ENCODE results near the gene MCF2L.

The MCF2L gene

DNA sequence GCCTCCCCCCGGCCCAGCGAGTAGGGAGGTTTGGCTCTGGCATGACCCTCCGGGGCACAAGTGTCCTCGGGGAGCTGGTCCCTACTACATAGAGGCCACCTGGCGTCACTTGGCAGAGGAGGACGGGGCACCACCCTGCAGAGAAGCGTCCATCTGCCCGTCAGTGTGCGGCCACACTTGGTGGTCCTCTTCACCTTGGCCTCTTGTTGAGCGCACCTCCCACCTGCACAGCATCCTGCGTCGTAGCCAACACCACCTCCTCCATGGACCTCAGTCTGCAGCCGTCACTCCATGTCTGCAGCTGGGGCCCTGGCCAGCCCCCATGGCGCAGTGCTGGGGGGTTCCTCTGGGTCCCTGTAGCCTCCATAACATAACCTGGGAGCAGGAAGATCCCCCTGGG, 35.1 kb downstream of the MCF2L start:
- Histone ChIP-seq H3K9ac (ENCODE audit: low read length) (no peak overlapping the region), H3K4me3 (ENCODE audit: low read length) (no peak overlapping the region), H3K36me3 (ENCODE audit: control insufficient read depth, insufficient read depth, low read length, severe bottlenecking) (no peaks in the 10 kb centered on the region), H3K9me3 (ENCODE audit: control insufficient read depth, low read length) (no peaks in the 10 kb centered on the region), H3K4me1 (ENCODE audit: control insufficient read depth, insufficient read depth, low read length) (no peaks in the 10 kb centered on the region), H3K27me3 (replicated peaks; ENCODE audit: control insufficient read depth, insufficient read depth, low read length) (peaks cover 76% of the 10 kb centered on the region)
- DNase-seq (ENCODE audit: low read depth): no peak

DNA sequence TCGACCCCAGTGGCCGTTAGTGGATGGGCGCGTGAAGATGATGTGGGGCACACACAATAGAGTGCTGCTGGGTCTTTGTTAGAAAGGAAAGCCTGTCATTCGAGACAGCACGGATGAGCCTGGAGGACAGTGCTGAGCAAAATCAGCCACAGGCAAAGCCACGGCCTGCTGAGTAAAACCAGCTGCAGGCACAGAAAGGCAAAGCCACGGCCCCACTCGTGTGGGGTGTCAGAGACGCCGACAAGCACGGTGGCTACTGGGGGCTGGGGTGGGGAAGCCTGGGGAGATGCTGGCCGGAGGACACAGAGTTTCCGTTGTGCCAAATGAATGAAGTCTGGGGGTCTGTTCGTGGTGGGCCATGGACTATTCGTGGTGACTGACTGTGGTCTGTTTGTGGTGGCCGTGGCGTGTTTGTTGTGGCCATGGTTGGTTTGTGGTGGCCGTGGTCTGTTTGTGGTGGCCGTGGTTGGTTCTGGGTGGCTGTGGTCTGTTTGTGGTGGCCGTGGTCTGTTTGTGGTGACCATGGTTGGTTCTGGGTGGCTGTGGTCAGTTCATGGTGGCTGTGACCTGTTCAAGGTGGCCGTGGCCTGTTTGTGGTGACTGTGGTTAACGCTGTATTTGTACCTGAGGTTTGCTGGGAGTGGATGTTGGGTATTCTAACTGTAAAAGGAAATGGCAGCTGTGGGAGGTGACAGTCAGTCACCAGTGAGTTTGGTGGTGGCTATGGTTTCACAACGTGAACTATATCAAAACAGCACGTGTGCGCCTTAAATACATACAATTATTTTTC, 36.3 kb downstream of the MCF2L start:
- no peak overlapping the region for H3K4me3 ChIP-seq (ENCODE audit: low read length)
- no peaks in the 10 kb centered on the region for H3K9me3 ChIP-seq (ENCODE audit: control insufficient read depth, low read length)
- no peaks in the 10 kb centered on the region for H3K36me3 ChIP-seq (ENCODE audit: control insufficient read depth, insufficient read depth, low read length, severe bottlenecking)
- peaks cover 71% of the 10 kb centered on the region for H3K27me3 ChIP-seq (replicated peaks; ENCODE audit: control insufficient read depth, insufficient read depth, low read length)
- no peak for DNase-seq (ENCODE audit: low read depth)
- H3K9ac ChIP-seq (ENCODE audit: low read length): no peak overlapping the region
- no peaks in the 10 kb centered on the region for H3K4me1 ChIP-seq (ENCODE audit: control insufficient read depth, insufficient read depth, low read length)

DNA sequence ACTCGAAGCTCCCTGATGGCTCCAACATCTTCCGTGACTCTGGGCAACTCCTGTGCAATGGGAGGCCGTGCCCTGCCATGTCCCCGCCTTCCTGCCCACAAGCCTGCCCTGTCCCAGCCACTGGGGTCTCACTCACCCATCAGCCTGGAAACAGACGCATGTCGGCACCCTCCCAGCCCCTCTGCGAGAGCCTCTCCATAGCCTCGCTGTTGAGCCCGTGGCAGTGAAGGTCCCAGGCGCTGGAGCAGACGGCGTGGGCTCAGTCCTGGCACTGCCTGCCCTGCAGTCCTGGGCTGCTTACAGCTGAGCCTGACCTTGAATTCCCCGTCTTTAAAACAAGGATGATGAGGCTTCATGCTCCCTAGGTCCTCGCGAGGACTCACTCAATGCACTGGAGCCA, 37.0 kb downstream of the MCF2L start:
- Histone ChIP-seq H3K27me3 (replicated peaks; ENCODE audit: control insufficient read depth, insufficient read depth, low read length) (peaks cover 64% of the 10 kb centered on the region), H3K9ac (ENCODE audit: low read length) (no peak overlapping the region), H3K4me1 (ENCODE audit: control insufficient read depth, insufficient read depth, low read length) (no peaks in the 10 kb centered on the region), H3K4me3 (ENCODE audit: low read length) (no peak overlapping the region), H3K36me3 (ENCODE audit: control insufficient read depth, insufficient read depth, low read length, severe bottlenecking) (no peaks in the 10 kb centered on the region), H3K9me3 (ENCODE audit: control insufficient read depth, low read length) (no peaks in the 10 kb centered on the region)
- no peak for DNase-seq (ENCODE audit: low read depth)

DNA sequence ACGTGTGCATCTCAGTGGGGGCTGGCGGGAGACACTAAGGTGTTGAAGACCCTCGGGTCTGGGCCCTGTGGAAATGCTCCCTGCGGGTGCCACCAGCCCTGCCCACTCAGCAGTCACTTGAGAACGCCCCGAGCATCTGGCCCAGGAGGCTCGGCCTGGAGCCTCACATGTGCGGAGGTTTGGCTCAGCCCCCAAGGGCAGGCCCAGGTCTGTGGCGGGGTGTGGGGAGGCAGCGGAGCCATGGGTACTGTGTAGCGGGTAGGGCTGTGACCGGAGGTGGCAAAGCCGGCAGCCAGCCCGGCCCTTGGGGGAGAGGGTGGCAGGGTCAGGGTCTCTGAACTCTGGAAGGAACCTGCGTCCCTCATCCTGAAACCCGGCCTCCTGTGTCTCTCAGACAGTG, 37.6 kb downstream of the MCF2L start:
- Histone ChIP-seq H3K27me3 (replicated peaks; ENCODE audit: control insufficient read depth, insufficient read depth, low read length) (peaks cover 57% of the 10 kb centered on the region), H3K4me1 (ENCODE audit: control insufficient read depth, insufficient read depth, low read length) (no peaks in the 10 kb centered on the region), H3K4me3 (ENCODE audit: low read length) (no peak overlapping the region), H3K36me3 (ENCODE audit: control insufficient read depth, insufficient read depth, low read length, severe bottlenecking) (no peaks in the 10 kb centered on the region), H3K9ac (ENCODE audit: low read length) (no peak overlapping the region), H3K9me3 (ENCODE audit: control insufficient read depth, low read length) (no peaks in the 10 kb centered on the region)
- no peak for DNase-seq (ENCODE audit: low read depth)

DNA sequence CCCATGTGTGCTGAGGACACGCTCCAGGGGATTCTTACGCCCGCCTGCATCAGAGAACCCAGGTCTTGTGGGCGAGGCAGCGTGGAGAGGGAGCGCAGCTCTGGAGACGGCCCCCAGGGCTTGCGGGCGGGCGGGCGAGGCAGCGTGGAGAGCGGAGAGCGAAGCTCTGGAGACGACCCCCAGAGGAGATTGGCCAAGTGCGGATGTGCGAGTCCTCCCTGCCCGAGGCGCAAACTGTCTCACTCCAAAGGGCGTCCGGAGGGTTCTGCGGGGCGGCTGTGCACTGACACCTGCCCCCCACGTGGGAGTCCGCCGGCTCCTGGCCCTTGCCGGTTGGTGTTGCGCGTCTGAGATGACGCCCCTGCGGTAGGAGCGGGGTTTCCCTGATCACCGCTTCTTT, 39.8 kb downstream of the MCF2L start:
- H3K36me3 ChIP-seq (ENCODE audit: control insufficient read depth, insufficient read depth, low read length, severe bottlenecking): no peaks in the 10 kb centered on the region
- no peak overlapping the region for H3K9ac ChIP-seq (ENCODE audit: low read length)
- no peaks in the 10 kb centered on the region for H3K9me3 ChIP-seq (ENCODE audit: control insufficient read depth, low read length)
- no peak for DNase-seq (ENCODE audit: low read depth)
- H3K4me3 ChIP-seq (ENCODE audit: low read length): no peak overlapping the region
- peaks cover 39% of the 10 kb centered on the region for H3K27me3 ChIP-seq (replicated peaks; ENCODE audit: control insufficient read depth, insufficient read depth, low read length)
- H3K4me1 ChIP-seq (ENCODE audit: control insufficient read depth, insufficient read depth, low read length): no peaks in the 10 kb centered on the region

DNA sequence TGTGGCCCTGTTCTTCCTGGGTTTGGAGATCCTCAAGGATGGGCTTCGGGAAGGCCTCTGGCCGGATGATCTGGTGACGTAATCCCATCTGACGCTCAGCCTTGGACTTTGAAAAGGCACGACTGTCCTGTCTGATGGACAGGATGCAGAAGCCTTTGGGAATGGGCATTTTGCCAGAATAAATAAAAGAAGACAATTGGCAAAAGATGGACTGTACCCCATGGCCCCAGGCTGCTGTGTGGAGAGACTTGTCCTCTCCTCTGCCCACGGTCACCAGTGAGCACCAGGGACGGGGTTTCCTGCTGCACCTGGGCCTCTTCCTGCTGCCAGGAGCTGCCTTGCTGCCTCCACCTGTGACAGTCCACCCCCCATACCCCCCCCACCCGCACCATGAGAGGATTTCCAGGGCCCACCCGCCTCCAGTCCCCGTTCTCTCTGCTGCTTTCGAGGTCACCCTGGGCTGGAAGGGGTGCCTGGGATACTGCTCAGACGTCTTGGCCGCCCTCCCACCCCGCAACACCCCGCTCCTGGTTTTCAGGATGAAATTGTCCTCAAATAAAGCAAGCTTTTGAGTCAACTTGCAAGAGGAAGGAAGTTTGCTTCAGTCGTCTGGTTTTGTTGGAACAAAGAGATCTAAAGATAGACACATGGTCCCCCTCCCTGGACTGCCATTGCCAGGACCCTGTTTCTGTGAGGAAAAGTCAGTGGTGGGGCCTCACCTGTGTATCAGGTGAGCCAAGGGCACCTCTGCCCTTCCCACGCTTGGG, 40.9 kb downstream of the MCF2L start:
- no peaks in the 10 kb centered on the region for H3K36me3 ChIP-seq (ENCODE audit: control insufficient read depth, insufficient read depth, low read length, severe bottlenecking)
- no peak overlapping the region for H3K4me3 ChIP-seq (ENCODE audit: low read length)
- no peak overlapping the region for H3K9ac ChIP-seq (ENCODE audit: low read length)
- H3K4me1 ChIP-seq (ENCODE audit: control insufficient read depth, insufficient read depth, low read length): no peaks in the 10 kb centered on the region
- no peaks in the 10 kb centered on the region for H3K9me3 ChIP-seq (ENCODE audit: control insufficient read depth, low read length)
- H3K27me3 ChIP-seq (replicated peaks; ENCODE audit: control insufficient read depth, insufficient read depth, low read length): peaks cover 39% of the 10 kb centered on the region
- no peak for DNase-seq (ENCODE audit: low read depth)

DNA sequence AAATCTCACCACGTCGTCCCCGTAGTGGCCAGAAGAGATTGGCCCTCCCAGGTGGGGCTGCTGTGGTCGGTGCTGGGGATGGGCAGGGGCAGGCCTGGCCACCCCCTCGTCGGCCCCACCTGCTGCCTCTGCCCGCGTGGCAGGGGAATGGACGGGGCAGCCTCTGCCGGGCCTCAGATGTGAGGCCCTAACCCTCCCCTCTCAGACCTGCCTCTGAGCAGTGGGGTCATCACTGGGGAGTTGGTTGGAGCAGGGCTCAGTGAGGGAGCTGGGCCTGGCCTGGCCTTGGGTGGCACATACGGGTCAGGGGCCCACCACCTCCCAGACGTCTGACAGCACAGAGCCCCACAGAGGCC, 41.5 kb downstream of the MCF2L start:
- Histone ChIP-seq H3K9ac (ENCODE audit: low read length) (no peak overlapping the region), H3K9me3 (ENCODE audit: control insufficient read depth, low read length) (no peaks in the 10 kb centered on the region), H3K36me3 (ENCODE audit: control insufficient read depth, insufficient read depth, low read length, severe bottlenecking) (no peaks in the 10 kb centered on the region), H3K4me1 (ENCODE audit: control insufficient read depth, insufficient read depth, low read length) (no peaks in the 10 kb centered on the region), H3K4me3 (ENCODE audit: low read length) (no peak overlapping the region), H3K27me3 (replicated peaks; ENCODE audit: control insufficient read depth, insufficient read depth, low read length) (peaks cover 41% of the 10 kb centered on the region)
- DNase-seq (ENCODE audit: low read depth): no peak

DNA sequence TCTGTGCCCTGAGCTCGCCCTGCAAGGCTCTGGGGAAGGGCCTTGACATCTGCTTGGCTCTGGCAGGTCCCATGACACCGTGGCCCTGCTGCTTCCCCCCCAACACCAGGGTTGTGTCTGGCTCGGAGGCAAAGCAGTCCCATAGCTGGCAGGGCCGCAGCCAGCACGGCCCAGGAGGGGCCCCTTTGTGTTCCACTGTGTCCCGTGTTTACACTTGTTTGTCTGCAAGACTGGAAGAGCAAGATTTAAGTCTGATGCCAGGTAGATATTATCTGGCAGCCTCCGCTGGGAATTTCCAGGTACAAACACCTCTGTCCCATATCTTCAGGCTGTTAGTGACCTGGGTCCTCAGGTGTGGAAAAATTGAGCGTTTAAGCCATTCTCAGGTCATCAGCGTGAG, 44.3 kb downstream of the MCF2L start:
- peaks cover 27% of the 10 kb centered on the region for H3K27me3 ChIP-seq (replicated peaks; ENCODE audit: control insufficient read depth, insufficient read depth, low read length)
- DNase-seq (ENCODE audit: low read depth): no peak
- no peaks in the 10 kb centered on the region for H3K9me3 ChIP-seq (ENCODE audit: control insufficient read depth, low read length)
- no peaks in the 10 kb centered on the region for H3K4me1 ChIP-seq (ENCODE audit: control insufficient read depth, insufficient read depth, low read length)
- H3K4me3 ChIP-seq (ENCODE audit: low read length): no peak overlapping the region
- H3K36me3 ChIP-seq (ENCODE audit: control insufficient read depth, insufficient read depth, low read length, severe bottlenecking): no peaks in the 10 kb centered on the region
- no peak overlapping the region for H3K9ac ChIP-seq (ENCODE audit: low read length)

DNA sequence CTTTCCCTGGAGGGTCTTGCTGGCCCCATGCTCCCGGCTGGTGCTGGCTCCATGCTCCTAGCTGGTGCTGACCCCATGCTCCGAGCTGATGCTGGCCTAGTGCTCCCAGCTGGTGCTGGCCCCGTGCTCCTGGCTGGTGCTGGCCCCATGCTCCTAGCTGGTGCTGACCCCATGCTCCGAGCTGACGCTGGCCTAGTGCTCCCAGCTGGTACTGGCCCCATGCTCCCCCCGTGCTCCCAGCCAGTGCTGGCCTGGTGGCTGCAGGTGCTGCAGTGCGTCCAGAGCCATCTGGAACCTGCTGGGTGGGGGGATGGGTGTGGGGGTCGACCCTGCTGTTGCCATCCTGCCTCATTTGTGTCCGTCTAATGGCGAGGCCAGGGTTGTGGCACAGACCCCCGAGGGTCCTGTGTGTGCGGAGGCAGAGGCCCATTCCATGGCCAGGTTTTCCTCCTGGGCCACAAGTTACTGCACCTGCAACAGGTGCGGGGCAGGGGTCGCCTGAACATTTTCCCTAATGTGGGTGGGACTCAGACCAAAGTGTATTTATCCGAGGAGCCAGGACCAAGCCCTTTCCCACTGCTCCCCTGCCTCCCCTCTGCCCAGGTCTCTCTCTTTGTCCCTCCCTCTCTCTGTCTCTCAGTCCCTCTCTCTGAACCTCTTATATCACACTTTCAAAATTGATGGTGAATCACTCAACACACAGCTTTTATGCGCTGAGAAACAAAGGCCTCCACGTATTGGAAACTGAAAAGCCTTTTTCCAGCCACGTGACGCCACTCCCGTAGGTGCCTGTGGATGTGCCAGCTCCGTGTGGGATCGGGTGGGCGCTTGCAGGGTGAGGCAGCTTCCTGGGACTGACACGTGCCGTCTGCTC, 45.1 kb downstream of the MCF2L start:
- no peak overlapping the region for H3K9ac ChIP-seq (ENCODE audit: low read length)
- no peak for DNase-seq (ENCODE audit: low read depth)
- no peak overlapping the region for H3K4me3 ChIP-seq (ENCODE audit: low read length)
- no peaks in the 10 kb centered on the region for H3K9me3 ChIP-seq (ENCODE audit: control insufficient read depth, low read length)
- no peaks in the 10 kb centered on the region for H3K4me1 ChIP-seq (ENCODE audit: control insufficient read depth, insufficient read depth, low read length)
- H3K36me3 ChIP-seq (ENCODE audit: control insufficient read depth, insufficient read depth, low read length, severe bottlenecking): no peaks in the 10 kb centered on the region
- H3K27me3 ChIP-seq (replicated peaks; ENCODE audit: control insufficient read depth, insufficient read depth, low read length): peaks cover 27% of the 10 kb centered on the region

DNA sequence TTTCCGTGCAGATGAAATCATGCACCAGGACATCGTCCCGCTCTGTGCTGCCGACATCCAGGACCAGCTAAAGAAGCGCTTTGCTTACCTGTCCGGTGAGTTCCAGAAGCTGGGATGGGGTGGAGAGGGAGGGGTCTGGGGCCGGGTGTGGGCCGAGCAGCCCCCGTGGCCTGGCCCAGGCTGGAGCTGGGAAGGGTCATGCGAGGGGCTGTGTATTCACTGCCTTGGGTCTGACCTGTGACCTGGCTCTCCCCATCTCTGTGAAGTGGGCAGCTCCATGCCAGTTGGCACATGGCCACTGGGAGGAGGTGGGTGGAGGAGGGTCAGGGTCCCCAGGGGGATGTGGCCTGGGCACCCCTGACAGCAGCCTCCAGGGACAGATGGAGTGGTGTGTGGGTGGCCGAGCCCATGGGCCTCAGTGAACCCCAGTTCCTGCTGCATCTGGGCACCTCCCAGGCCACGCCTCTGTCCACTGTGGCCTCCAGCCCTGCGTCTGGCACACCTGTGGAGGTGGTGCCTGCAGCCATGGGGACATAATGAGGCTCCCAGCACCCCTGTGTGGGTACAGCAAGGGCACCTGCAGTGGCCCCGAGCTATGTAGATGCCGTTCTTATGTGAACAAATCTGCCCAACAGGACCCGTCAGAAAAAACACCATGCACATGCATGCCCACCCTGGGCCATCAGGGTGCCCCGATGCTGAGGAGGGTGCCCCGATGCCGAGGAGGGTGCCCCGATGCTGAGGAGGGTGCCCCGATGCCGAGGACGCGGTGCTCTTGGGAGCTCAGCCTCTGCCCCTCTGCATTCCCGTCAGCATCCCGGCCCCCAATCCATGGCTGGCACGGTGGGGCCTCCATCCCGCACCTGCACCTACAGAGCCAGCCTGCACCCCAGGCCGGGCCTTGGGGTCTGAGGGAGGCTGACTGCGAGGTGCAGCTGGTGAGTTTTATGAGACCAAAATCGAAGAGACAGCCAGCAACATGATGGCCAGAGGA, 46.0 kb downstream of the MCF2L start:
- no peaks in the 10 kb centered on the region for H3K36me3 ChIP-seq (ENCODE audit: control insufficient read depth, insufficient read depth, low read length, severe bottlenecking)
- H3K4me1 ChIP-seq (ENCODE audit: control insufficient read depth, insufficient read depth, low read length): no peaks in the 10 kb centered on the region
- H3K9me3 ChIP-seq (ENCODE audit: control insufficient read depth, low read length): no peaks in the 10 kb centered on the region
- peaks cover 29% of the 10 kb centered on the region for H3K27me3 ChIP-seq (replicated peaks; ENCODE audit: control insufficient read depth, insufficient read depth, low read length)
- H3K9ac ChIP-seq (ENCODE audit: low read length): no peak overlapping the region
- H3K4me3 ChIP-seq (ENCODE audit: low read length): no peak overlapping the region
- no peak for DNase-seq (ENCODE audit: low read depth)

Measured in adipocyte (in vitro differentiated cells).